OCI-M2 (cell line): ENCODE results near the gene CYP3A5.

Experiments used
- DNase-seq: peaks from one replicate; lab custom pipeline; 2025; ENCODE audit not compliant: unreplicated experiment; lab: John Stamatoyannopoulos, UW

The CYP3A5 gene

GRCh38 chr7:99616359-99617191, 63.2 kb downstream of the CYP3A5 start, which contains the start of gene ZSCAN25:
TSS of gene ZSCAN25 (plus strand) at chr7:99616946. CDS start at chr7:99619607, 2,661 bp downstream.
- peak; percentile 91 for DNase-seq

GRCh38 chr7:99615989-99616358, 63.8 kb downstream of the CYP3A5 start:
- no peak for DNase-seq

- DNase-seq: no peak
Measured at GRCh38 chr7:99614495-99614894, 65.3 kb downstream of the CYP3A5 start.

- DNase-seq: no peak
Measured at GRCh38 chr7:99607548-99607947, 72.2 kb downstream of the CYP3A5 start.

GRCh38 chr7:99606531-99606930, 73.3 kb downstream of the CYP3A5 start:
- DNase-seq: no peak

- DNase-seq: no peak
Measured at GRCh38 chr7:99605527-99605926, 74.3 kb downstream of the CYP3A5 start.

- no peak for DNase-seq
Measured at GRCh38 chr7:99601656-99602310, 78.0 kb downstream of the CYP3A5 start.

- no peak for DNase-seq
Measured at GRCh38 chr7:99599836-99600235, 80.0 kb downstream of the CYP3A5 start.
